HL-60 (cell line): ENCODE data around the gene DAP.

ENCODE experiments used
- POLR2AphosphoS5 ChIP-seq: IDR thresholded peaks from 2 replicates; pipeline ENCODE4 v1.6.1; 2012; ENCODE audit warnings: low read depth
- TF ChIP-seq, protein P1 (sequence below): IDR thresholded peaks from one replicate; pipeline ENCODE4 v1.5.1; 2011; ENCODE audit warnings: low read length, control low read depth, inconsistent platforms; ENCODE audit not compliant: insufficient read depth
- TF ChIP-seq, protein P2 (sequence below): IDR thresholded peaks from 2 replicates; pipeline ENCODE4 v1.6.1; 2012; ENCODE audit warnings: low read depth; ENCODE audit not compliant: insufficient replicate concordance

DNA sequence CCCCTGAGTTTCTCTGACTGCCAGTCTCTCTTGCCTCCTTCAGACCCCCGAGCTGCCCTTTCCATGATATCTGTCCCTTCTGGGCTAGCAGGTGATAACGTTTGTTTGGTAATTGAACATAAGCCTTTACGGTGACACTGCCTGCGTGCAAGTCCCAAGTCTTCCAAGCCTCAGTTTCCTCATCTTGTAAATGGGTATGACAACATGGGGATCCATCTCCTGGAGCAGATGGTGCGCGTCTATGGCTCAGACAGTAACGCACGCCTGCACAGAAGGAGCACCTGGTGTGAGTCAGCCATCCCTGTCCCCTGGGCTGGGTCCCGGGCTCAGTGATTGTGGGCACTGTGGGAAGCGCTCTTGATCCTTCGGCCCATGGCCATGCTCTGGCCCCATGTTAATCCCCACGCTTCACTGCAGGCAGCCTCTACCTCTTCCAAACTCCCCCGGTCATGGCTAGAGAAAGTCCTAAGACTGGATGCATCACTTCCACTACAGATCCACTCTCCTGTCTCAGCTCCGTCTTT lies 85.8 kb downstream of the DAP start:
- TF ChIP-seq, protein P1, sequence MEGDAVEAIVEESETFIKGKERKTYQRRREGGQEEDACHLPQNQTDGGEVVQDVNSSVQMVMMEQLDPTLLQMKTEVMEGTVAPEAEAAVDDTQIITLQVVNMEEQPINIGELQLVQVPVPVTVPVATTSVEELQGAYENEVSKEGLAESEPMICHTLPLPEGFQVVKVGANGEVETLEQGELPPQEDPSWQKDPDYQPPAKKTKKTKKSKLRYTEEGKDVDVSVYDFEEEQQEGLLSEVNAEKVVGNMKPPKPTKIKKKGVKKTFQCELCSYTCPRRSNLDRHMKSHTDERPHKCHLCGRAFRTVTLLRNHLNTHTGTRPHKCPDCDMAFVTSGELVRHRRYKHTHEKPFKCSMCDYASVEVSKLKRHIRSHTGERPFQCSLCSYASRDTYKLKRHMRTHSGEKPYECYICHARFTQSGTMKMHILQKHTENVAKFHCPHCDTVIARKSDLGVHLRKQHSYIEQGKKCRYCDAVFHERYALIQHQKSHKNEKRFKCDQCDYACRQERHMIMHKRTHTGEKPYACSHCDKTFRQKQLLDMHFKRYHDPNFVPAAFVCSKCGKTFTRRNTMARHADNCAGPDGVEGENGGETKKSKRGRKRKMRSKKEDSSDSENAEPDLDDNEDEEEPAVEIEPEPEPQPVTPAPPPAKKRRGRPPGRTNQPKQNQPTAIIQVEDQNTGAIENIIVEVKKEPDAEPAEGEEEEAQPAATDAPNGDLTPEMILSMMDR = no peak
- TF ChIP-seq, protein P2, sequence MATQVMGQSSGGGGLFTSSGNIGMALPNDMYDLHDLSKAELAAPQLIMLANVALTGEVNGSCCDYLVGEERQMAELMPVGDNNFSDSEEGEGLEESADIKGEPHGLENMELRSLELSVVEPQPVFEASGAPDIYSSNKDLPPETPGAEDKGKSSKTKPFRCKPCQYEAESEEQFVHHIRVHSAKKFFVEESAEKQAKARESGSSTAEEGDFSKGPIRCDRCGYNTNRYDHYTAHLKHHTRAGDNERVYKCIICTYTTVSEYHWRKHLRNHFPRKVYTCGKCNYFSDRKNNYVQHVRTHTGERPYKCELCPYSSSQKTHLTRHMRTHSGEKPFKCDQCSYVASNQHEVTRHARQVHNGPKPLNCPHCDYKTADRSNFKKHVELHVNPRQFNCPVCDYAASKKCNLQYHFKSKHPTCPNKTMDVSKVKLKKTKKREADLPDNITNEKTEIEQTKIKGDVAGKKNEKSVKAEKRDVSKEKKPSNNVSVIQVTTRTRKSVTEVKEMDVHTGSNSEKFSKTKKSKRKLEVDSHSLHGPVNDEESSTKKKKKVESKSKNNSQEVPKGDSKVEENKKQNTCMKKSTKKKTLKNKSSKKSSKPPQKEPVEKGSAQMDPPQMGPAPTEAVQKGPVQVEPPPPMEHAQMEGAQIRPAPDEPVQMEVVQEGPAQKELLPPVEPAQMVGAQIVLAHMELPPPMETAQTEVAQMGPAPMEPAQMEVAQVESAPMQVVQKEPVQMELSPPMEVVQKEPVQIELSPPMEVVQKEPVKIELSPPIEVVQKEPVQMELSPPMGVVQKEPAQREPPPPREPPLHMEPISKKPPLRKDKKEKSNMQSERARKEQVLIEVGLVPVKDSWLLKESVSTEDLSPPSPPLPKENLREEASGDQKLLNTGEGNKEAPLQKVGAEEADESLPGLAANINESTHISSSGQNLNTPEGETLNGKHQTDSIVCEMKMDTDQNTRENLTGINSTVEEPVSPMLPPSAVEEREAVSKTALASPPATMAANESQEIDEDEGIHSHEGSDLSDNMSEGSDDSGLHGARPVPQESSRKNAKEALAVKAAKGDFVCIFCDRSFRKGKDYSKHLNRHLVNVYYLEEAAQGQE = no peak
- no peak for TF ChIP-seq POLR2AphosphoS5
